ENCODE measurements around the gene RMRP. TPM values are rescaled to one million over a fixed set of nuclear protein-coding genes. Genes with fewer than 3 reads are reported as not detected.

The RMRP gene
- total and polyA plus RNA-seq, 7 experiments from 2014 or later, result 49.2 to 11,273 (median 7,741) TPM; not detected in 1

- Histone ChIP-seq H3K36me3 (ENCODE audit: control insufficient read depth in 2 of 3, insufficient read depth in 3 of 3, low read length in 3 of 3) (no peaks in the 10 kb centered on the region), H3K9me3 (ENCODE audit: control insufficient read depth in 2 of 3, low read length in 3 of 3) (no peaks in the 10 kb centered on the region), H3K4me1 (ENCODE audit: control insufficient read depth in 2 of 2, insufficient read depth in 2 of 2, low read length in 2 of 2) (peaks cover 27 to 36% of the 10 kb centered on the region in 2 donors), H3K27ac (ENCODE audit: low read depth, low read length) (peak within 1 kb of the TSS; percentile 71), H3K27me3 (ENCODE audit: control insufficient read depth in 2 of 2, insufficient read depth in 2 of 2, low read length in 2 of 2) (no peaks in the 10 kb centered on the region), H3K4me3 (ENCODE audit: low read length) (peak within 1 kb of the TSS; percentile 84)
- H3K9me3 Mint-ChIP-seq, result no peaks in the 10 kb centered on the region
- ChIA-PET CTCF (interaction anchor here (4.5 to 12.7 kb wide), 3 partner anchors 30 to 79 kb away, joined by 25 to 118 read pairs (median 76); partner anchors contain the start of genes CCDC107, RMRP and SIT1), POLR2A (interaction anchor here (1.0 to 5.5 kb wide), 6 partner anchors 10 to 110 kb away, joined by 3 to 94 read pairs (median 8); partner anchors contain the start of genes CCDC107, RMRP, SIT1 and TESK1)
- DNase-seq (no peak), ATAC-seq (peak; percentile 30)
- H3K27me3 Mint-ChIP-seq, result no peaks in the 10 kb centered on the region
- intact Hi-C loops (cut with micrococcal nuclease), result loop anchor here in 1 of 2 donors (5.0 kb wide), 1 partner anchor 264 kb away; no protein-coding TSS in a partner anchor
- peak within 1 kb of the TSS; percentile 82 to 89 (median 86) for H3K4me3 Mint-ChIP-seq
- peak within 1 kb of the TSS; percentile 84 to 93 (median 91) for H3K27ac Mint-ChIP-seq
- peaks cover 0 to 2% (median 0%) of the 10 kb centered on the region in 5 donors for H3K36me3 Mint-ChIP-seq
- peaks cover 33 to 44% (median 38%) of the 10 kb centered on the region in 7 donors for H3K4me1 Mint-ChIP-seq
These were observed 39.5 kb downstream of the RMRP start, which contains the start of gene CD72 for GRCh38 chr9:35618325-35618727. Gene CD72 (minus strand): TSS chr9:35618413. CDS start chr9:35618303, 110 bp downstream.

GRCh38 chr9:35617548-35617947 is 40.3 kb downstream of the RMRP start:
- Mint-ChIP-seq H3K27me3 (no peaks in the 10 kb centered on the region), H3K4me1 (peaks cover 33 to 44% (median 38%) of the 10 kb centered on the region in 7 donors)

GRCh38 chr9:35616681-35617459 is 40.9 kb downstream of the RMRP start:
- H3K4me3 ChIP-seq (ENCODE audit: low read length), result peak overlapping the region; percentile 84
- POLR2A ChIA-PET, result interaction anchor here (0.5 to 5.5 kb wide), 23 partner anchors 9 to 195 kb away, joined by 3 to 94 read pairs (median 4); partner anchors contain the start of genes ARHGEF39, CCDC107, CREB3 and RGP1
- ATAC-seq, result peak; percentile 80

More at GRCh38 chr9:35617548-35617947, 40.3 kb downstream of the RMRP start:
- intact Hi-C loops (cut with micrococcal nuclease), result loop anchor here (1.0 to 5.0 kb wide), 7 partner anchors 13 to 265 kb away; partner anchors contain the start of genes CCDC107 (in 1 of the 2), CREB3 (in 1 of the 2), RMRP (in 1 of the 2) and TLN1 (in 1 of the 2)
- no peaks in the 10 kb centered on the region for H3K9me3 ChIP-seq (ENCODE audit: control insufficient read depth in 2 of 3, low read length in 3 of 3)
- ATAC-seq (no peak), DNase-seq (no peak)
- H3K27me3 ChIP-seq (ENCODE audit: control insufficient read depth in 2 of 2, insufficient read depth in 2 of 2, low read length in 2 of 2), result no peaks in the 10 kb centered on the region
- peaks cover 27 to 36% of the 10 kb centered on the region in 2 donors for H3K4me1 ChIP-seq (ENCODE audit: control insufficient read depth in 2 of 2, insufficient read depth in 2 of 2, low read length in 2 of 2)
- ChIA-PET POLR2A (interaction anchor here (0.5 to 5.5 kb wide), 17 partner anchors 8 to 139 kb away, joined by 3 to 94 read pairs (median 5); partner anchors contain the start of genes ARHGEF39, CCDC107, CREB3 and RGP1), CTCF (interaction anchor here (0.8 to 12.7 kb wide), 14 partner anchors 9 to 131 kb away, joined by 3 to 118 read pairs (median 5); partner anchors contain the start of genes CCDC107, CREB3, GBA2 and RGP1)
- peak overlapping the region; percentile 71 for H3K27ac ChIP-seq (ENCODE audit: low read depth, low read length)
- H3K36me3 ChIP-seq (ENCODE audit: control insufficient read depth in 2 of 3, insufficient read depth in 3 of 3, low read length in 3 of 3), result no peaks in the 10 kb centered on the region
- Mint-ChIP-seq H3K9me3 (no peaks in the 10 kb centered on the region), H3K4me3 (peak overlapping the region; percentile 82 to 89 (median 86)), H3K36me3 (peaks cover 0 to 2% (median 0%) of the 10 kb centered on the region in 5 donors), H3K27ac (peak overlapping the region; percentile 84 to 93 (median 91))
- peak overlapping the region; percentile 84 for H3K4me3 ChIP-seq (ENCODE audit: low read length)

GRCh38 chr9:35615981-35616680 is 41.7 kb downstream of the RMRP start:
- Histone ChIP-seq H3K27me3 (ENCODE audit: control insufficient read depth in 2 of 2, insufficient read depth in 2 of 2, low read length in 2 of 2) (no peaks in the 10 kb centered on the region), H3K9me3 (ENCODE audit: control insufficient read depth in 2 of 3, low read length in 3 of 3) (no peaks in the 10 kb centered on the region), H3K4me3 (ENCODE audit: low read length) (peak overlapping the region; percentile 84), H3K36me3 (ENCODE audit: control insufficient read depth in 2 of 3, insufficient read depth in 3 of 3, low read length in 3 of 3) (no peaks in the 10 kb centered on the region), H3K27ac (ENCODE audit: low read depth, low read length) (peak overlapping the region; percentile 71), H3K4me1 (ENCODE audit: control insufficient read depth in 2 of 2, insufficient read depth in 2 of 2, low read length in 2 of 2) (peaks cover 34 to 37% of the 10 kb centered on the region in 2 donors)
- peak overlapping the region; percentile 82 to 89 (median 86) for H3K4me3 Mint-ChIP-seq
- ATAC-seq (no peak), DNase-seq (no peak)
- ChIA-PET POLR2A (interaction anchor here (0.5 to 5.5 kb wide), 19 partner anchors 8 to 196 kb away, joined by 3 to 94 read pairs (median 4); partner anchors contain the start of genes ARHGEF39, CCDC107, CREB3 and RMRP), CTCF (interaction anchor here (0.9 to 12.7 kb wide), 14 partner anchors 8 to 134 kb away, joined by 3 to 118 read pairs (median 6); partner anchors contain the start of genes ARHGEF39, CCDC107, CREB3 and RMRP)
- no peaks in the 10 kb centered on the region for H3K9me3 Mint-ChIP-seq
- peaks cover 40 to 49% (median 44%) of the 10 kb centered on the region in 7 donors for H3K4me1 Mint-ChIP-seq
- H3K27ac Mint-ChIP-seq, result peak overlapping the region; percentile 84 to 93 (median 91)
- H3K27me3 Mint-ChIP-seq, result no peaks in the 10 kb centered on the region
- intact Hi-C loops (cut with micrococcal nuclease), result loop anchor here (1.0 to 5.0 kb wide), 4 partner anchors 75 to 266 kb away; partner anchors contain the start of genes CREB3 (in 1 of the 2) and TLN1 (in 1 of the 2)
- peaks cover 0 to 2% (median 0%) of the 10 kb centered on the region in 5 donors for H3K36me3 Mint-ChIP-seq

More at GRCh38 chr9:35616681-35617459, 40.9 kb downstream of the RMRP start:
- intact Hi-C loops (cut with micrococcal nuclease), result loop anchor here (1.0 to 5.0 kb wide), 7 partner anchors 13 to 265 kb away; partner anchors contain the start of genes CREB3 (in 2 of the 2), TLN1 (in 2 of the 2), CCDC107 (in 1 of the 2) and RMRP (in 1 of the 2)
- peak overlapping the region; percentile 71 for H3K27ac ChIP-seq (ENCODE audit: low read depth, low read length)
- H3K36me3 Mint-ChIP-seq, result peaks cover 0 to 2% (median 0%) of the 10 kb centered on the region in 5 donors
- peak; percentile 46 to 71 (median 64) for DNase-seq
- no peaks in the 10 kb centered on the region for H3K9me3 ChIP-seq (ENCODE audit: control insufficient read depth in 2 of 3, low read length in 3 of 3)
- no peaks in the 10 kb centered on the region for H3K36me3 ChIP-seq (ENCODE audit: control insufficient read depth in 2 of 3, insufficient read depth in 3 of 3, low read length in 3 of 3)
- H3K4me1 ChIP-seq (ENCODE audit: control insufficient read depth in 2 of 2, insufficient read depth in 2 of 2, low read length in 2 of 2), result peaks cover 27 to 36% of the 10 kb centered on the region in 2 donors
- H3K27me3 Mint-ChIP-seq, result no peaks in the 10 kb centered on the region
- H3K9me3 Mint-ChIP-seq, result no peaks in the 10 kb centered on the region
- peak overlapping the region; percentile 84 to 93 (median 91) for H3K27ac Mint-ChIP-seq
- H3K27me3 ChIP-seq (ENCODE audit: control insufficient read depth in 2 of 2, insufficient read depth in 2 of 2, low read length in 2 of 2), result no peaks in the 10 kb centered on the region
- H3K4me3 Mint-ChIP-seq, result peak overlapping the region; percentile 82 to 89 (median 86)
- CTCF ChIA-PET, result interaction anchor here (0.8 to 12.7 kb wide), 14 partner anchors 9 to 132 kb away, joined by 3 to 118 read pairs (median 5); partner anchors contain the start of genes CCDC107, CREB3, GBA2 and RGP1
- H3K4me1 Mint-ChIP-seq, result peaks cover 33 to 44% (median 38%) of the 10 kb centered on the region in 7 donors

- Histone ChIP-seq H3K4me1 (ENCODE audit: control insufficient read depth in 2 of 2, insufficient read depth in 2 of 2, low read length in 2 of 2) (peaks cover 18 to 22% of the 10 kb centered on the region in 2 donors), H3K27me3 (ENCODE audit: control insufficient read depth in 2 of 2, insufficient read depth in 2 of 2, low read length in 2 of 2) (no peaks in the 10 kb centered on the region), H3K27ac (ENCODE audit: low read depth, low read length) (no peak overlapping the region), H3K4me3 (ENCODE audit: low read length) (no peak overlapping the region), H3K9me3 (ENCODE audit: control insufficient read depth in 2 of 3, low read length in 3 of 3) (no peaks in the 10 kb centered on the region), H3K36me3 (ENCODE audit: control insufficient read depth in 2 of 3, insufficient read depth in 3 of 3, low read length in 3 of 3) (peaks cover 7 to 24% (median 9%) of the 10 kb centered on the region in 3 experiments)
- ChIA-PET CTCF (interaction anchor here (0.8 to 12.7 kb wide), 7 partner anchors 26 to 124 kb away, joined by 3 to 118 read pairs (median 15); partner anchors contain the start of genes CCDC107, CREB3, RMRP and SIT1), POLR2A (interaction anchor here (0.6 to 4.9 kb wide), 2 partner anchors 33 to 112 kb away, joined by 5 to 36 read pairs; no protein-coding TSS in a partner anchor)
- no peak for DNase-seq
- peak overlapping the region in 1 of 9 donors; percentile 32 for H3K27ac Mint-ChIP-seq
- H3K27me3 Mint-ChIP-seq, result no peaks in the 10 kb centered on the region
- intact Hi-C loops (cut with micrococcal nuclease), result no loop called here
- H3K4me1 Mint-ChIP-seq, result peaks cover 22 to 29% (median 26%) of the 10 kb centered on the region in 7 donors
- peaks cover 0 to 6% (median 0%) of the 10 kb centered on the region in 5 donors for H3K36me3 Mint-ChIP-seq
- no peak overlapping the region for H3K4me3 Mint-ChIP-seq
- no peaks in the 10 kb centered on the region for H3K9me3 Mint-ChIP-seq
- ATAC-seq, result no peak
These were observed 45.0 kb downstream of the RMRP start for GRCh38 chr9:35612843-35613242.

Data from naive thymus-derived CD4-positive, alpha-beta T cell (primary cell).